ENCODE results near the gene PARP11. TPM values are rescaled to one million over a fixed set of nuclear protein-coding genes. Genes with fewer than 3 reads are reported as not detected.

Gene PARP11
- total RNA-seq, 4 donors from 2014 or later = 3.9 to 10.0 (median 6.2) TPM

DNA sequence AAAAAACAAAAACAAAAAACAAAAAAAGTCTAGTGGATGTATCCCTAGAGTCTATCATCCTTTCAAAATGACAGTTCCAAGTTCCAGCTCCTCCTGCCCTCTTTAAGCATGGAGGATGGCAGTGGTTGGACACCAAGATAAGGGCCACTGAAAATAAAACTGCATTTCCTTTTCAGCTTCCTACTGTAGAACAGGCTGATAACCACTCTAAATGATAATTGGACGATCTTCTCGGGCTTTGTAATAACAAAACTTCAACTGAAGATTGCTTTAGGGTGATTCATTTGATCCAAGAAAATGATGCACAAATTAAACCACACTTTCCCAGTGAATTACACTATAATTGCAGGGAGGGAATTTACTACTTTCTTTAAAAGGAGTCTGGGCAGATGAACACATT lies 78.1 kb downstream of the PARP11 start:
- Histone ChIP-seq H3K4me1 (no peaks in the 10 kb centered on the region), H3K27ac (no peak overlapping the region), H3K36me3 (peaks cover 0 to 8% of the 10 kb centered on the region in 2 donors), H3K4me3 (no peak overlapping the region), H3K9me3 (no peaks in the 10 kb centered on the region), H3K27me3 (no peaks in the 10 kb centered on the region)
- WGBS, 2 donors (ENCODE audit: low coverage in 1 of 2) = 23 to 40% methylated on average over 1 to 2 of the region's 2 CpGs
- no peak for ATAC-seq
- TF ChIP-seq EP300 (IDR thresholded peaks at IDR 0.05) (no peak), POLR2AphosphoS5 (IDR thresholded peaks at IDR 0.05) (no peak), POLR2A (IDR thresholded peaks at IDR 0.05) (no peak)
- TF ChIP-seq, protein P1, sequence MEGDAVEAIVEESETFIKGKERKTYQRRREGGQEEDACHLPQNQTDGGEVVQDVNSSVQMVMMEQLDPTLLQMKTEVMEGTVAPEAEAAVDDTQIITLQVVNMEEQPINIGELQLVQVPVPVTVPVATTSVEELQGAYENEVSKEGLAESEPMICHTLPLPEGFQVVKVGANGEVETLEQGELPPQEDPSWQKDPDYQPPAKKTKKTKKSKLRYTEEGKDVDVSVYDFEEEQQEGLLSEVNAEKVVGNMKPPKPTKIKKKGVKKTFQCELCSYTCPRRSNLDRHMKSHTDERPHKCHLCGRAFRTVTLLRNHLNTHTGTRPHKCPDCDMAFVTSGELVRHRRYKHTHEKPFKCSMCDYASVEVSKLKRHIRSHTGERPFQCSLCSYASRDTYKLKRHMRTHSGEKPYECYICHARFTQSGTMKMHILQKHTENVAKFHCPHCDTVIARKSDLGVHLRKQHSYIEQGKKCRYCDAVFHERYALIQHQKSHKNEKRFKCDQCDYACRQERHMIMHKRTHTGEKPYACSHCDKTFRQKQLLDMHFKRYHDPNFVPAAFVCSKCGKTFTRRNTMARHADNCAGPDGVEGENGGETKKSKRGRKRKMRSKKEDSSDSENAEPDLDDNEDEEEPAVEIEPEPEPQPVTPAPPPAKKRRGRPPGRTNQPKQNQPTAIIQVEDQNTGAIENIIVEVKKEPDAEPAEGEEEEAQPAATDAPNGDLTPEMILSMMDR (IDR thresholded peaks at IDR 0.05) = no peak

DNA sequence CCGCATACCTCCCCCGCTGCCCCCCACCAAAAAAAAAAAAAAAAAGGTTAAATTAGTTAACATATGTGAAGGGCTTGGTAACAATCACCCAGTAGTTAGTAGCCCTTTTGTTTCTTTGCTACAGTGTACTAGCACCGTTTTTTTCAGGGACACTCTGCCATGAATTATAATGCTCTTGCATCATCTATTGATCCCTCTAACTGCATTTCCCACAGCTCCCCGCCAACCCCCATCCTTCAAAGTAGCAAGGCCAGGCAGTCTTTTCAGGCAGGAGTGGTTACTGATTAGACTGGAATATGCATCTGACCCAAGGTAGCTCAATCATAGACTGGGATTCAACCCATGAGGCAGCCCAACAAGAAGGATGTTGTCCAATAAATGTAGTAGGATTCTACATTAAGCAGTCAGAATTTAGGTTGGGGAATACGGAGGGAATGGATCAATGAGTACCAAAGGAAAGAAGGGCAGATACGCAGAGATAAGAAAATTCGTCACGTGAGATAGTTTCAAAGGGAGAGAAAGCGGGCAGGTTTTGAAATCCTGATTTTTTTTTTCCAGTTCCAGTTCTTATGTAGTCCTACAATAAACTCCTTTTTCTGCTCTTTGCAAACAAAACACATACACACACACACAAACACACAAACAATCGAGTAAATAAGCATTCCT lies 80.4 kb downstream of the PARP11 start:
- no peaks in the 10 kb centered on the region for H3K27me3 ChIP-seq
- peaks cover 0 to 4% of the 10 kb centered on the region in 2 donors for H3K36me3 ChIP-seq
- 87 to 92% methylated on average over 7 to 10 of the region's 10 CpGs for WGBS, 2 donors (ENCODE audit: low coverage in 1 of 2)
- H3K27ac ChIP-seq = no peak overlapping the region
- no peaks in the 10 kb centered on the region for H3K4me1 ChIP-seq
- no peaks in the 10 kb centered on the region for H3K9me3 ChIP-seq
- no peak for ATAC-seq
- H3K4me3 ChIP-seq = no peak overlapping the region
- TF ChIP-seq POLR2AphosphoS5 (IDR thresholded peaks at IDR 0.05) (no peak), POLR2A (IDR thresholded peaks at IDR 0.05) (no peak), EP300 (IDR thresholded peaks at IDR 0.05) (no peak)
- TF ChIP-seq, protein P1 (IDR thresholded peaks at IDR 0.05) = no peak

DNA sequence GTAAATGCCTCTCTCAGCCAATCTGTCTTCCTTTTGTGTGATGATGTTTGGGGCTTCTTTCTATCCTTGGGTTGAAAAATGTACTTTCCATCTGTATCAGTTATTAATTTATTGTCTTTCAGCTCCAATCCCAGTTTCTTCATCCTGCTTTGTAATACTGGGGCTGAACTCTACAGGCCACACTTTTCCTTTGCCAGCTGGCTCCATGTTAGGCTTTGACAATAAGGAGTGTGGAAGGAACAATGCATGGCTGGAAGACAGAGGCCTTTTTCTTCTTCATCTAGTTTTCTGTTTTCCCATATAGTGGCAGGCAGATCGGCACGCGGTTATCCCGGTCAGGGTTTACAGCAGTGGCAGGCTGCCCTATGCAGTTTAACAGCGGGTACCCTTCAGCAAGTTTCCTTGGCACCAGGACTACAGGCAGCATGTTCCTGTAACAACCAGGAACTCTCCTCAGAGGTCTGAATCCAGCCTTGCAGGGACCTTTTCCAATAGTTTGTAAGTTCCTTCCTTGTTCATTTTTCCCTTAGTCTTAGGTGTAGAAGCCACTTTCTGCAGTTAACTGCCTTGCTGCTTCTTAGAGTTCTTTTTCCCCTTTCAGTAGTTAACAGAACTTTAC lies 81.8 kb downstream of the PARP11 start:
- Histone ChIP-seq H3K27me3 (no peaks in the 10 kb centered on the region), H3K36me3 (no peaks in the 10 kb centered on the region), H3K4me3 (no peak overlapping the region), H3K27ac (no peak overlapping the region), H3K4me1 (no peaks in the 10 kb centered on the region), H3K9me3 (no peaks in the 10 kb centered on the region)
- no peak for ATAC-seq
- WGBS, 2 donors (ENCODE audit: low coverage in 1 of 2) = 65 to 90% methylated on average over 2 to 5 of the region's 5 CpGs
- TF ChIP-seq POLR2A (IDR thresholded peaks at IDR 0.05) = no peak

DNA sequence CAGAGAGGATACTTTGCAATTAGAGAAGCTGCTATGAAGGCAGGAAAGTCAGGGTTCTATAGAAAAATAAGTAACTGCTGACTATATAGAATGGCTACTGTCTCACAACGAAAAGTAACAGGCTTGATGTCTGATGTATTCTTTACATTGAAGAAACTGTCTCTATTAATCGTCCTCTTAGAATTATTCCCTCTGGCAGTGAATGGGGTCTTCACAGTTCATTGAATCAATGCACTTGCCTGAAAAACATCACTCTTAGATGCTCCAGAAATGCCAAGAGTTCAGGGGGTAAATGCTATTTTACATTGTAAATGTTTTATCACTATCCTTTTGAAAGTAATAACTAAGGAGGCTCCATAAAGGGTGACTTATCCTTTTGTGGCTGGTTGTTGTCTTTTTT lies 82.6 kb downstream of the PARP11 start:
- ATAC-seq = no peak
- no peaks in the 10 kb centered on the region for H3K36me3 ChIP-seq
- WGBS, 2 donors (ENCODE audit: low coverage in 1 of 2) = 65 to 73% methylated on average over 2 of the region's 2 CpGs
- no peaks in the 10 kb centered on the region for H3K9me3 ChIP-seq
- H3K4me1 ChIP-seq = no peaks in the 10 kb centered on the region
- no peak overlapping the region for H3K27ac ChIP-seq
- no peak overlapping the region for H3K4me3 ChIP-seq
- TF ChIP-seq, protein P1 (IDR thresholded peaks at IDR 0.05) = no peak
- no peak for TF ChIP-seq EP300 (IDR thresholded peaks at IDR 0.05)
- TF ChIP-seq POLR2A (IDR thresholded peaks at IDR 0.05) = no peak
- no peak for TF ChIP-seq POLR2AphosphoS5 (IDR thresholded peaks at IDR 0.05)
- H3K27me3 ChIP-seq = no peaks in the 10 kb centered on the region

DNA sequence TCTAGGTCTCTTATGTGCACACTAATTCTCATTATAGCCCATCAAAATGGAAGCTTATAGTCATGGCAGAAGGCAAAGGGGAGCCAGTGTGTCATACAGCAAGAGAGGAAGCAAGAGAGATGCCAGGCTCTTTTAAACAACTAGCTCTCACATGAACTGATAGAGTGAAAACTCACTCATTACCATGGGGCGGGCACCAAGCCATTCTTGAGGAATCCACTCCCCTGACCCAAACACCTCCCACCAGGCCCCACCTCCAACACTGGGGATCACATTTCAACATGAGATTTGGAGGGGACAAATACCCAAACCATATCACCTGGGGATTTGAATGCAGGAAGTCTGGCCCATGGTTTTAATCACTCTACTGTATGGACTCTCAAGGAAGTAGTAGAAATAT lies 83.4 kb downstream of the PARP11 start:
- no peaks in the 10 kb centered on the region for H3K9me3 ChIP-seq
- whole genome bisulfite sequencing, 2 donors (ENCODE audit: low coverage in 1 of 2) = 86% methylated on average over 1 of the region's 1 CpG; no CpG with 5 or more reads in 1 of the 2 donors
- no peak for ATAC-seq
- H3K4me3 ChIP-seq = no peak overlapping the region
- H3K4me1 ChIP-seq = no peaks in the 10 kb centered on the region
- TF ChIP-seq POLR2A (IDR thresholded peaks at IDR 0.05) (no peak), POLR2AphosphoS5 (IDR thresholded peaks at IDR 0.05) (no peak), EP300 (IDR thresholded peaks at IDR 0.05) (no peak)
- TF ChIP-seq, protein P1 (IDR thresholded peaks at IDR 0.05) = no peak
- no peak overlapping the region for H3K27ac ChIP-seq
- H3K36me3 ChIP-seq = no peaks in the 10 kb centered on the region
- H3K27me3 ChIP-seq = no peaks in the 10 kb centered on the region

Measured in gastroesophageal sphincter (tissue), 4 donors.